ENCODE results near the gene C9orf85. TPM values are rescaled to one million over a fixed set of nuclear protein-coding genes. Genes with fewer than 3 reads are reported as not detected.
"Not testable (repeated sequence)": the region's sequence is repeated elsewhere in the genome, so short reads cannot be mapped to it uniquely, and the experiment has no call there.

The C9orf85 gene
- total RNA-seq, 1 experiment from 2014 or later, result 28.6 TPM

DNA sequence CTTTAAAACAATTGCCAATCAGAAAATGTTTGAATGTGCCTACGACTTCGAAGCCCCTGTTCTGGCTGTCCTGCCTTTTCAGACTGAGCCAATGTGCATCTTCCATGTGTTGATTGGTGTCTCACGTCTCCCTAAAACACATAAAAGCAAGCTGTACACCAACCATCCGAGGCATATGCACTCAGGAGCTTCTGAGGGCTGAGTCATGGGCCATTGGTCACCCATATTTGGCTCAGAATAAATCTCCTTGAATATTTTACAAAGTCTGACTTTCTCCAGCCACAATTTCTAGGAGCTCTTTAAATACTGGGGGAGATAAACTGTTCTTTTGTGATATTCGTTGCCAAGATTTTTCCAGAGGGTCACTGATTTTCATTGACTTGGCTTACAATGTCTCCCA, 95.1 kb downstream of the C9orf85 start:
- DNase-seq (ENCODE audit: low read depth), result peak; percentile 27

DNA sequence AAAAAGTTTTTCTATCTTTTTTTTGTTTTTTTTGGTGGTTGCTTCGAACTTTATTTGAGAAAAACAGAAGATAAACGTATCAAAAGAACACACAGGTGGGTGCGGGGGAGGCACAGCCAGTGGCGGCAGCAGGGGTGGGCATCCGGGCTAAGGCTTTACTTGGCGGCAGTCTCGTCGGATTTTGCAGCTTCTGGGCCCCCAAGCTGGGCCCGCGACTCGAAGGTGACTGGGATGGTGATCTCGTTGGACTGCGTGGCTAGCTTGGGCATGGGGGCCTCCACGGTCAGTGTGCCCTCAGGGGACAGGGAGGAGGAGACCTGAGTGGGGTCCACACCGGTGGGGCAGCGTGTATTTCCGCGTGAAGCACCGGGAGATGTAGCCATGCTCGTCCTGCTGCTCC, 96.3 kb downstream of the C9orf85 start:
- DNase-seq (ENCODE audit: low read depth), result not testable (repeated sequence)

DNA sequence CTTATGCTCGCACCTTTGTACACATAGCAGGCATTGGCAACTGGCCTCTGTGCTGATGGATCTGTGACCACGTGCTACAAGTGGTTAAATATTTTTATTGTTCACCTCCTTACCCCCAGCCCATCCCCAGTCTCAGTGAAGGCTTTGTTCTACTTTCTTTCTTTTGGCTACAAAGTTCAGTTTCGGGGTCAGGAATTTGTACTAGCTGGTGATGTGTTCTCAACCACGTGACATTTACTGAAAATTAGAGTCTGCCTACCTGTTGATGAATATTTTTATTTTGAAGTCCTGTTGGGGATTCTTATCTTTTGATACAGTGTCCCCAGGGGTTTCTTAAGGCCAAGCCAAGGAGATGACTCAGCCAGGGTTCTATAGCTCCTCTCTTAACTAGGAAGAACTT, 101.2 kb downstream of the C9orf85 start:
- no peak for DNase-seq (ENCODE audit: low read depth)

DNA sequence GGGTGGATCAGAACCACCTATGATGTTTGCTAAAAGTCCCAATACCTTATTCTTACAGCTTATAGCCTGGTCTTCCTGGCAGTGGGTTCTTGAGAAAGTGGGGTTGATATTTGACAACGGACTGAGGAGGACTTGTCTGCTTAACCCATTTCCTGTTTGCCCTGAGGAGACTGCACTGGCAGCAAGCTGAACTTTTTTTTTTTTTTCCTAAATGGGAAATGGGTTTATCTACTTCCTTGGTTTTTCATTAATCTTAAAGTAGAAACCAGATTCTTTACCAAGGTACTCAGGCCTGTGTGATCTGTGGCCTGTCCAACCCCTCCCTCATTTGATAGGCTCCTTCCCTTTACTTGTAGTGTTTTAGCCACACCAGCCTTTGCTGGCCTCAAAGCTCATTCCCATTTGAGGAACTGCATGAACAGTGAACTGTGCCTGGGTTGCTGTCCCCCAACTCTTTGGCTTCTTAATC, 101.9 kb downstream of the C9orf85 start:
- peak; percentile 8 for DNase-seq (ENCODE audit: low read depth)

DNA sequence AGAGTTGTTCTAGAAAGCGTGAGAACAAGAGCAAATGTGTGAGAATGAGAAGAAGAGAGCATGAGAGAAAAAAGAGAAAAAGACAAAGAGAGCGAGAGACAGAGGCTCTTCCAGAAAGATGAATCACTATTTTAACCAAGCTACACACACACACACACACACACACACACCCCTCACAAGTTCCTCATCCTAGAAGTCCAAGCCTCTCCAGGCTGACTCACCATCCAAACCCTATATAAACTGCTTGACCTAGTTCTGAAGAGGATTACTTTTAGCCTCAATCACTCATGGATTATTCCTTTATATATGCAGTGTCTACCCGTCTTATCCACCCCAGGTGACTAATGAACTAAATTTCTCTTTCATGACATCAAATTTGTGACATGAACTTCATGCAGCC, 111.4 kb downstream of the C9orf85 start:
- peak; percentile 78 for DNase-seq (ENCODE audit: low read depth)

Other genes starting within 250 kb of the C9orf85 start
- gene CEMIP2, start 143.1 kb upstream of the C9orf85 start, total RNA-seq (2014; rRNA removed; shearing (Covaris generic)), result 7.5 and 21.5 TPM in 2 replicates
- 21.4 and 24.9 TPM in 2 replicates for gene ABHD17B, start 446 bp upstream of the C9orf85 start, total RNA-seq (2014; rRNA removed; shearing (Covaris generic))
- not detected in 2 replicates for gene C9orf57, start 149.0 kb downstream of the C9orf85 start, total RNA-seq (2014; rRNA removed; shearing (Covaris generic))
- 1.0 and 3.7 TPM in 2 replicates for gene GDA, start 237.8 kb downstream of the C9orf85 start, total RNA-seq (2014; rRNA removed; shearing (Covaris generic))

Data from Daoy (cell line).